ENCODE results near the gene RGS3.

- TF ChIP-seq TAF1 (IDR thresholded peaks at IDR 0.05; ENCODE audit: borderline replicate concordance, low read depth, low read length) (no peak), POLR2AphosphoS5 (IDR thresholded peaks at IDR 0.05; ENCODE audit: low read depth, low read length) (no peak), POLR2A (IDR thresholded peaks at IDR 0.05; ENCODE audit: low read depth, low read length) (no peak)
Observed at GRCh38 chr9:113623851-113624485, 160.4 kb downstream of the RGS3 start.
